ENCODE results near the gene HEXA.

DNA sequence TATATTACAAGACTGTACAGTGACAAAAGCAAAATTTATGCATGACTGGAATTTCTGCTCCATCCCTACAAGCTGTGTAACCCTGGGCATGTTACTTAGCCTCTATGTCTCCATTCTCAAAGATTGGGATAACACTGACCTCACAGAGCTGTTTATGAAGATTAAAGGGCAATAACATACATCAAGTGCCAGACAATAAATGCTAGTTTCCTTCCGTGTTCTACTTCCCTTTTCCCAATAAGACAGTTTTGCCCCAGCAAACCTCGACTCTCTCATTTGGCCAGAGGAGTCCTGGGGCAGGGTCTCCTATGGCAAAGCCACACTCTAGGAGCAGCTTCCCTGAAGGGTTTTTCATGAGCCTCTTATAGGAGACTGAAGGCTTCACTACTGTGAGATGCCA is 7.5 kb downstream of the HEXA start:
- TF ChIP-seq, protein P1, sequence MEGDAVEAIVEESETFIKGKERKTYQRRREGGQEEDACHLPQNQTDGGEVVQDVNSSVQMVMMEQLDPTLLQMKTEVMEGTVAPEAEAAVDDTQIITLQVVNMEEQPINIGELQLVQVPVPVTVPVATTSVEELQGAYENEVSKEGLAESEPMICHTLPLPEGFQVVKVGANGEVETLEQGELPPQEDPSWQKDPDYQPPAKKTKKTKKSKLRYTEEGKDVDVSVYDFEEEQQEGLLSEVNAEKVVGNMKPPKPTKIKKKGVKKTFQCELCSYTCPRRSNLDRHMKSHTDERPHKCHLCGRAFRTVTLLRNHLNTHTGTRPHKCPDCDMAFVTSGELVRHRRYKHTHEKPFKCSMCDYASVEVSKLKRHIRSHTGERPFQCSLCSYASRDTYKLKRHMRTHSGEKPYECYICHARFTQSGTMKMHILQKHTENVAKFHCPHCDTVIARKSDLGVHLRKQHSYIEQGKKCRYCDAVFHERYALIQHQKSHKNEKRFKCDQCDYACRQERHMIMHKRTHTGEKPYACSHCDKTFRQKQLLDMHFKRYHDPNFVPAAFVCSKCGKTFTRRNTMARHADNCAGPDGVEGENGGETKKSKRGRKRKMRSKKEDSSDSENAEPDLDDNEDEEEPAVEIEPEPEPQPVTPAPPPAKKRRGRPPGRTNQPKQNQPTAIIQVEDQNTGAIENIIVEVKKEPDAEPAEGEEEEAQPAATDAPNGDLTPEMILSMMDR (conservative IDR thresholded peaks at IDR 0.05) = no peak
- TF ChIP-seq ZFX (IDR thresholded peaks at IDR 0.05) = no peak
